Measurements from ENCODE around the gene NKAIN2.
"Not testable (repeated sequence)": the region's sequence is repeated elsewhere in the genome, so short reads cannot be mapped to it uniquely, and the experiment has no call there.

Gene NKAIN2

GRCh38 chr6:124655866-124656265 is 852.2 kb downstream of the NKAIN2 start:
- no peak for DNase-seq

- no peak for DNase-seq
These were observed 854.4 kb downstream of the NKAIN2 start for GRCh38 chr6:124658053-124658452.

- no peak for DNase-seq
These were observed 855.8 kb downstream of the NKAIN2 start for GRCh38 chr6:124659427-124659826.

GRCh38 chr6:124660185-124660584 is 856.5 kb downstream of the NKAIN2 start:
- peak in 1 of 2 experiments; percentile 49 for DNase-seq

GRCh38 chr6:124661097-124661661 is 857.5 kb downstream of the NKAIN2 start:
- no peak for DNase-seq

DNA sequence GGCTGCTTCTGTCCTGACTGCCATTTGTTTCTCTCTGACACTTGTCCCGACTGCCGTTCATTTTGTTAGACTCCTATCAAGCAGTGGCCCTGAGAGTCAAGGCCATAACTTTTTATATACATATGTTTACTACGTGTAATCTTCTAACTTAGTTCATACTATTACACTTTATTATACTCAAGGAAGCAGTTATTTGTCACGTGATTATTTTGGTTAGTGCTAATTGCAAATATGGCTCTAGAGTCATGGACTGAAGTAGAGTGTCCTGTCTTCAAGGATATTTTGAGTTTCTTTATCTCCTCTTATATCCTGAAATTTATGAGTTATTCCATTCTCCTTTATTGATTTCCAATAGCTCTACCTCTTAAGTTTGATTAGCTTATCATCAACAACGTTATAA is 864.4 kb downstream of the NKAIN2 start:
- DNase-seq, result no peak

- no peak for DNase-seq
These were observed 866.2 kb downstream of the NKAIN2 start for GRCh38 chr6:124669713-124670480.

GRCh38 chr6:124670801-124671200 is 867.1 kb downstream of the NKAIN2 start:
- no peak for DNase-seq

- no peak for DNase-seq
These were observed 867.7 kb downstream of the NKAIN2 start for GRCh38 chr6:124671324-124671723.

GRCh38 chr6:124674042-124674441 is 870.4 kb downstream of the NKAIN2 start:
- DNase-seq, result no peak

DNA sequence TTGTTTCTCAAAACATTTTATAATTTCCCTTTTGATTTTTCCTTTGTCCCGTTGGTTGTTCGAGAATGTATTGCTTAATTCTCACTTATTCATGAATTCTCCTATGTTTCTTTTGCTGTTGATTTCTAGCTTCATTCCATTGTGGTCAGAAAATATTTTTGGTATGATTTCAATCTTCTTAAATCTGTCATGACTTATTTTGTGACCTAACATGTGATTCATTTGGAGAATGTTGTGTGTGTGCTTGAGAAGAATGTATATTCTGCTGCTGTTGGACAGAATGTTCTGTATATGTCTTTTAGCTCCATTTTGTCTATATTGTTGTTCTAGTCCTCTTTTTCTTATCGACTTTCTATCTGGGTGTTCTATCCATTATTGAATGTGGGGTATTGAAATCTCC is 872.4 kb downstream of the NKAIN2 start:
- no peak for DNase-seq

GRCh38 chr6:124677874-124678273 is 874.2 kb downstream of the NKAIN2 start:
- no peak for DNase-seq

DNA sequence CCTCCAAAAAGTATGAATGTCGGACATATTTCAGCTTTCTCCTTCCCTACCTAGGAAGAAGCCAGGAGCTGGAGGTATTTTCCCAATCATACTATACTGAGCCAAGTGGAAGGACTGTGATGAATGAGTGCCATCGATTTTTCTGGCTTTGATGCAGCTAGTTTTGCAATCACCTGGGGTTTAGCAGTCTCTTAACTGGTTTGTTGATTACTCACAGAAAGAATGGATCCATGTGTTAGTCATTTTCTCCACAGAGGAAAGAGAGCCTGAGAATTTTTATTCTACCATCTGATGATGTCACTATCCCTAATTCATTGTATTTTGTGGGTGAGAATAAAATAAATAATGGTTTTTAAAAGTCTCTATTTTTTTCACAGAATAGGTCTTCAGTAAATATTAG is 875.7 kb downstream of the NKAIN2 start:
- DNase-seq, result no peak

GRCh38 chr6:124682751-124683150 is 879.1 kb downstream of the NKAIN2 start:
- no peak for DNase-seq

DNA sequence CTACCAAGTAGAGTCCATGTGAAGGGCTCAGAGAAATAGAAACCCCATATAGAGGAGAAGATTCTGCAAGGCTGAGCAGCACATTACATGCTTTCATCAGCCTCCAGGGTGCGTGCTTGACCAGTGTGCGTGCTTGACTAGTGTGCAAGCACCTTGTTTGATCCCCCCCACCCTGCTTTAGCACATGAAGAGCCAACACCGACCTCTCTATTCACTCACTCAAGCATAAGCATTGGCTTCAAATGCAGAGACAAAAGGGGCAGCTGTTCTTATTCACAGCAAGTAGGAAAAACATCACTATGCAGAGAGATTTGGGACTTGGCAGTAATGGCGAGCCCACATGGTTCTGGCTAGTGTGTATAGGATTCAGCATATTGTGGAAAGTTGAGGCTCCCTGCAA is 879.8 kb downstream of the NKAIN2 start:
- DNase-seq, result no peak

GRCh38 chr6:124684621-124685020 is 881.0 kb downstream of the NKAIN2 start:
- no peak for DNase-seq

DNA sequence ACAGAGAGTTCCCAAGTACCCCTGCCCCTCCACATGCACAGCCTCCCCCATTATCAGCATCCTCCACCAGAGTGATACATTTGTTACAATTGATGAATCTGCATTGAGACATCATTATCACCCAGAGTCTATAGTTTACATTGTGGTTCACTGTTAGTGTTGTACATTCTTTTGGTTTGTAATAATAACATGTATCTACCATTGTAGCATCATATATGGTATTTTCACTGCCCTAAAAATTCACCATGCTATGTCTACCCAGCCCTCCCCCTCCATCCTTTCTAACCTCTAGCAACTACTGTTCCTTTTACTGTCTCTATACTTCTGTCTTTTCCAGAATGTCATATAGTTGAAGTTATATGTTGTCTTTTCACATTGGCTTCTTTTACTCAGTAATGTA is 884.7 kb downstream of the NKAIN2 start:
- DNase-seq, result no peak

- peak; percentile 86 to 95 for DNase-seq
These were observed 890.6 kb downstream of the NKAIN2 start for GRCh38 chr6:124694139-124694705.

GRCh38 chr6:124699038-124699437 is 895.4 kb downstream of the NKAIN2 start:
- no peak for DNase-seq

DNA sequence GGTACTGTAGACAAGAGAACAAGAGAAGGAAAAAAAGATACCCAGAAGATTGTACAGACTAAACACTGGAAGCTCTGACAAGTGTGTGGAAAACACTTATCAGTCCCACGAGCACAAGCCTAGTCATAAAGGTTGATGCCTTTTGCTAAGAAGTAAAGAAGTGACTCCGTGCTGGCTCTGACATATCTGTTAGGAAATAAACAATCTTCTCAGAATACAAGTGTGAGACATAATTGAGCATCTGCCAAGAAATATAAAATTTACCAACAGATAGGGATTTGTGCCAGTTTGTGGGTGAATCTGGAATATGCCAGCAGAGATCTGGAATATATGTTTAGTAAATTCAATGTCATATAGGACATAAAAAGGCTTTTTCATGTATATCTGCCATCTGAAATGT is 899.9 kb downstream of the NKAIN2 start:
- DNase-seq, result no peak

GRCh38 chr6:124712532-124712931 is 908.9 kb downstream of the NKAIN2 start:
- DNase-seq, result not testable (repeated sequence)

DNA sequence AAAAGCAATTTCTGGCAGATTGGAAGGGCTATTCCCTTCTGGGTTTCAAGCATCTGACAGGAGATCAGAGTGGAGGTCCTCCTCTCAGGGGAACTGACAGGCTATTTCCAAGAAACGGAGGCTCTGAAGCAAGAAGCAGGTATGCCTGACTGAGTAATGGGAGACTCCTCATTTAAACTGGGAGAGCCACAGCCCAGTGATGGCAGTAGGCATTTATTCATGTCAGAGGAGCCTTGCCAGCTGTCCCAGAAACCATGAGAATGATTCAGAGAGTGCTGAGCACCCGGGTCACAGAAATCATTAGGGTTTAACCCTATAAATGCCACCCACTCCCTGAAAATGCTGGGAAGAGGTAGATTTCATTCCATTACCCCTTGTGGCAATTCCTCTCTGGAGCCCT is 911.1 kb downstream of the NKAIN2 start:
- no peak for DNase-seq

- peak in 1 of 2 experiments; percentile 24 for DNase-seq
These were observed 916.2 kb downstream of the NKAIN2 start for GRCh38 chr6:124719913-124720312.

DNA sequence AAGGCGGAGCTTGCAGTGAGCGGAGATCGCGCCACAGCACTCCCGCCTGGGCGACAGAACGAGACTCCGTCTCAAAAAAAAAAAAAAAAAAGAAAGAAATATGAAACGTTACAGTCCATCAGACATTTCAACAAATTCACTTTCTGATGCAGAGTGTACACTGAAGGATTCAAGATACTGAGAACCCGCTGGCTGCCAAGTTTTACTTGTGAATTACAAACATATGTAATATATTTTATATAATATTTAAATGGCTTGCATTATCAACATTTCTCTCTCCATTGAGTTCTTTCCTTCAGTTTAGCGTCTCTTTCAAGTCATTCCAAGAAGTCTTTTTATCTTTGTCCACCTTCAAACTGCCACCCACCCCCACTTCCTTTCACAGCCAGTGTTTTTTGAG is 917.7 kb downstream of the NKAIN2 start:
- no peak for DNase-seq
